ENCODE results near the gene PECR. TPM values are rescaled to one million over a fixed set of nuclear protein-coding genes. Genes with fewer than 3 reads are reported as not detected.
A peak's percentile ranks its signal among the peaks of the same experiment; 100 is the strongest.

The PECR gene
- total RNA-seq, 1 experiment from 2014 or later: 26.0 TPM

GRCh38 chr2:216006164-216006663 lies 75.4 kb downstream of the PECR start:
- DNase-seq: peak; percentile 98
- no peaks in the 10 kb centered on the region for H3K9me2 ChIP-seq (replicated peaks; ENCODE audit: low read length)
- ChIA-PET POLR2A (ENCODE audit: unreplicated experiment) (no interaction called here), CTCF (interaction anchor here (0.6 to 1.0 kb wide), 4 partner anchors 17 to 75 kb away, joined by 3 to 4 read pairs (median 3); no protein-coding TSS in a partner anchor)
- BruUV-seq (replicated peaks): no TSS peak
- peak overlapping the region; percentile 98 for H3K27ac ChIP-seq (ENCODE audit: low read length)
- H3K4me3 ChIP-seq (ENCODE audit: low read length): peak overlapping the region; percentile 44
- H3K36me3 ChIP-seq (ENCODE audit: low read depth, low read length): no peaks in the 10 kb centered on the region
- ATAC-seq: peak; percentile 92
- peaks cover 6% of the 10 kb centered on the region for H3F3A ChIP-seq (ENCODE audit: low read length, unreplicated experiment)
- peaks cover 46% of the 10 kb centered on the region for H3K4me1 ChIP-seq (ENCODE audit: insufficient read depth, low read length)
- peak overlapping the region; percentile 77 for H3K9ac ChIP-seq (ENCODE audit: low read length)
- no peaks in the 10 kb centered on the region for H3K27me3 ChIP-seq (ENCODE audit: low read length)
- no peak for TF ChIP-seq EZH2 (IDR thresholded peaks at IDR 0.05; ENCODE audit: low read length, unreplicated experiment)
- no peak for TF ChIP-seq CTCF (conservative IDR thresholded peaks at IDR 0.05; ENCODE audit: low read depth, low read length)
- TF ChIP-seq EZH2phosphoT487 (IDR thresholded peaks at IDR 0.05; ENCODE audit: borderline replicate concordance, low read length): no peak
- H3K4me2 ChIP-seq (ENCODE audit: low read length): peak overlapping the region; percentile 85
- no peaks in the 10 kb centered on the region for H4K20me1 ChIP-seq (ENCODE audit: low read length)
- H3K79me2 ChIP-seq (ENCODE audit: low read length): peaks cover 76% of the 10 kb centered on the region
- intact Hi-C loops (cut with micrococcal nuclease): loop anchor here (1.0 kb wide), 1 partner anchor 24 kb away; no protein-coding TSS in a partner anchor
- no peak overlapping the region for H2AFZ ChIP-seq (ENCODE audit: low read length)
- H3K9me3 ChIP-seq (ENCODE audit: low read length): no peaks in the 10 kb centered on the region

- peak overlapping the region; percentile 76 for H3K9ac ChIP-seq (ENCODE audit: low read length)
- H2AFZ ChIP-seq (ENCODE audit: low read length): no peak overlapping the region
- H3K4me2 ChIP-seq (ENCODE audit: low read length): peak overlapping the region; percentile 85
- H3K79me2 ChIP-seq (ENCODE audit: low read length): peaks cover 76% of the 10 kb centered on the region
- H3K9me3 ChIP-seq (ENCODE audit: low read length): no peaks in the 10 kb centered on the region
- intact Hi-C loops (cut with micrococcal nuclease): no loop called here
- H4K20me1 ChIP-seq (ENCODE audit: low read length): no peaks in the 10 kb centered on the region
- H3K27me3 ChIP-seq (ENCODE audit: low read length): no peaks in the 10 kb centered on the region
- peaks cover 6% of the 10 kb centered on the region for H3F3A ChIP-seq (ENCODE audit: low read length, unreplicated experiment)
- BruUV-seq (replicated peaks): no TSS peak
- H3K36me3 ChIP-seq (ENCODE audit: low read depth, low read length): 0 out of 2 replicates have a peak, but pooled peaks cover under 1% of the 10 kb centered on the region
- no peaks in the 10 kb centered on the region for H3K9me2 ChIP-seq (replicated peaks; ENCODE audit: low read length)
- ATAC-seq: no peak
- POLR2A ChIA-PET (ENCODE audit: unreplicated experiment): no interaction called here
- CTCF ChIA-PET: no interaction called here
- TF ChIP-seq EZH2phosphoT487 (IDR thresholded peaks at IDR 0.05; ENCODE audit: borderline replicate concordance, low read length): no peak
- peak overlapping the region; percentile 98 for H3K27ac ChIP-seq (ENCODE audit: low read length)
- H3K4me3 ChIP-seq (ENCODE audit: low read length): no peak overlapping the region
- H3K4me1 ChIP-seq (ENCODE audit: insufficient read depth, low read length): peaks cover 44% of the 10 kb centered on the region
- no peak for DNase-seq
These were observed 76.8 kb downstream of the PECR start for GRCh38 chr2:216004697-216005283.

GRCh38 chr2:216003876-216004696 lies 77.5 kb downstream of the PECR start:
- H3K4me1 ChIP-seq (ENCODE audit: insufficient read depth, low read length): peaks cover 44% of the 10 kb centered on the region
- ChIA-PET CTCF (no interaction called here), POLR2A (ENCODE audit: unreplicated experiment) (no interaction called here)
- ATAC-seq: no peak
- H3K4me3 ChIP-seq (ENCODE audit: low read length): no peak overlapping the region
- H4K20me1 ChIP-seq (ENCODE audit: low read length): no peaks in the 10 kb centered on the region
- no peaks in the 10 kb centered on the region for H3K9me2 ChIP-seq (replicated peaks; ENCODE audit: low read length)
- BruUV-seq (replicated peaks): no TSS peak
- peaks cover 6% of the 10 kb centered on the region for H3F3A ChIP-seq (ENCODE audit: low read length, unreplicated experiment)
- TF ChIP-seq EZH2phosphoT487 (IDR thresholded peaks at IDR 0.05; ENCODE audit: borderline replicate concordance, low read length) (no peak), EZH2 (IDR thresholded peaks at IDR 0.05; ENCODE audit: low read length, unreplicated experiment) (no peak), CTCF (conservative IDR thresholded peaks at IDR 0.05; ENCODE audit: low read depth, low read length) (no peak)
- intact Hi-C loops (cut with micrococcal nuclease): no loop called here
- DNase-seq: no peak
- H3K4me2 ChIP-seq (ENCODE audit: low read length): peak overlapping the region; percentile 85
- no peaks in the 10 kb centered on the region for H3K9me3 ChIP-seq (ENCODE audit: low read length)
- no peaks in the 10 kb centered on the region for H3K27me3 ChIP-seq (ENCODE audit: low read length)
- peaks cover 76% of the 10 kb centered on the region for H3K79me2 ChIP-seq (ENCODE audit: low read length)
- H3K36me3 ChIP-seq (ENCODE audit: low read depth, low read length): 0 out of 2 replicates have a peak, but pooled peaks cover 3% of the 10 kb centered on the region
- no peak overlapping the region for H2AFZ ChIP-seq (ENCODE audit: low read length)
- peak overlapping the region; percentile 98 for H3K27ac ChIP-seq (ENCODE audit: low read length)
- H3K9ac ChIP-seq (ENCODE audit: low read length): peak overlapping the region; percentile 76; the same call in 1 of the 2 replicates
